Frontal cortex (tissue), 4 donors: ENCODE data around the gene ASF1A. TPM values are rescaled to one million over a fixed set of nuclear protein-coding genes. Genes with fewer than 3 reads are reported as not detected.

Experiments used
- DNase-seq, 2 donors: peaks; one replicate each; pipeline ENCODE4 v3.0.0; 2012; ENCODE audit warnings: low spot score in 2 of 2
- FAIRE-seq: peaks from 2 replicates; lab custom pipeline; 2012; peaks lifted over from hg19 to GRCh38; lab: Jason Lieb, UNC
- total RNA-seq: library from RNA; depleted of rRNA; stranded (reverse); fragments of >200 nt; gene quantifications from one replicate; pipeline ENCODE4 v1.2.3, GENCODE V29; 2014
- donor health status: control.
- donor health status: control.
- donor health status: control.

ASF1A gene
- total RNA-seq, 1 donor from 2014 or later, result 40.4 TPM

DNA sequence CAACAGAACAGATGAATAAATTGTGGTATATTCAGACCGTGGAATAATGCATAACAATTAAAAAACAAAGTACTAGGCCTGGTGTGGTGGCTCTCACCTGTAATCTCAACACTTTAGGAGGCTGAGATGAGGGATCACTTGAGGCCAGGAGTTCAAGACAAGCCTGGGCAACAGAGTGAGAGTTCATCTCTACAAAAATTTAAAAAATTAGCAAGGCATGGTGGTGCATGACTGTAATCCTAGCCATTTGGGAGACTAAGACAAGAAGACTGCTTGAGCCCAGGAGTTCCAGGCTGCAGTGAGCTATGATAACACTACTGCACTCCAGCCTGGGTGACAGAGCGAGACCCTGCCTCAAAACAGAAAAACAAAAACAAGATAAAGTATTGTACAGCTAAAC, 16.1 kb upstream of the ASF1A start:
- DNase-seq, result no peak

DNA sequence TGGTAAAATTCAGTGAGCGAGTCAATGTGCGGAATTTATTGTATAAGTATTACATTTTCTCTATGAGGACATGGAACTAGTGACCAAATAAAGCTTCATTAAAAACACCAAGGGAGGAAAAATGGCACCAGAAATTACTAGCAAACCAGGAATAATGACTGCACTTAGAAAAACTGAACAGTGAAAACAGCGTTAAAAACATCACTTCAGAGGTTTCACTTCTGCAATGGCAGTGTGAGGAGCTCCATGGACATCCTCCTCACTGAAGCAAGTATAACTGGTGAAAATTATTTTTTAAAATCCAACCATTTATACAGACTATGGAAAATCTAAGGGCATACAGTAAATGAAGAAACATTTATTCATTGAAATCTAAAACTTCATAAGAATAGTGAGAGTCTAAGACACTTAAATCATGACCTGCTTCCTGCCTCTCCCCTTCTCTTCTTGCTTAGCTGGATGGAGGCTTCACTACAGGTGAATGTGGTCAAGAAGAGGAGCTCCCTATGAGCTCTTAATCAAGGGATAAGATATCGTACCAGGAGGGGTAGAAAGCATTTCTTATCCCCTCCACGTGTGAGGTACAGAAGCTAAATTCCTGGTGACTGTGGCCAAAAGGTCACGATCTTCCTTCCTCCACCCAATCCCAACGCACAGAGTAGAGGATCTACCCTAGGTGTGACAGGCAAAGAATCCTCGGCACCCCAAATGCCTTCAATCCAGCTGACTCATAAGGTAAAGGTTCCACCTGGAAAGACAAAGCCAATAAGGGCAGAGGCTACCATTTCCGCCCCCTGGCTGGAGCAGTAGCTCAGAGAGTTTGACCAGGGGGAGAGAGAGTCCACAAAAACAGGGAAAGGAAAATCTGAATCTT, 12.3 kb upstream of the ASF1A start:
- FAIRE-seq, result no peak
- no peak for DNase-seq

More for the DNA sequence above, 16.1 kb upstream of the ASF1A start:
- no peak for FAIRE-seq

DNA sequence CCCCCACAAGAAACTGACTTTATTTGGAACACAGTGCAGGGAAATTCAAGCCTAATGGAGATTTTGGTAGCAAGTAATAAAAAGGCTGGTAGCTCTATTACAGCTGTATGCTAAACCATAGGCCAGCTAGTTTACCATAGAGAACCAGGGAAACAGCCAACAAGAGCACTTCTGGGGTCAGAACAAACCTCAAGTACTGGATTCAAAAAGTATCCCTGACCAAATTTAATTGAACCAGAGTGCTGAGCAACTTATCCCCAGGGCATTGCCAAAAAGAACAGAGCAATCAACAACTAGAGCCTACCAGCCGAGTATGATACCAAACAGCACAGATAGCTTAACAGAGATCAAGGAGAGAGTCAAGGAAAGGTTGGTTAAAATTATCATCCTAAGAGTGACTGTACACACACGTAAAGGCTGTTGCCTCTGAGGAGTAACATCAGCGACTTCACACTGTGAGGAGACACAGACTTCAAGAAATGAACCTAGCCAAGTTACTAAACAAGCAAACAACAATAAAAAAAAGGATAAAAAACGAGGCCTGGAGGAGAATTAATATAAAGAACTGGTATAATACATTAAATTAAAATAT, 11.5 kb upstream of the ASF1A start:
- DNase-seq (no peak), FAIRE-seq (no peak)

DNA sequence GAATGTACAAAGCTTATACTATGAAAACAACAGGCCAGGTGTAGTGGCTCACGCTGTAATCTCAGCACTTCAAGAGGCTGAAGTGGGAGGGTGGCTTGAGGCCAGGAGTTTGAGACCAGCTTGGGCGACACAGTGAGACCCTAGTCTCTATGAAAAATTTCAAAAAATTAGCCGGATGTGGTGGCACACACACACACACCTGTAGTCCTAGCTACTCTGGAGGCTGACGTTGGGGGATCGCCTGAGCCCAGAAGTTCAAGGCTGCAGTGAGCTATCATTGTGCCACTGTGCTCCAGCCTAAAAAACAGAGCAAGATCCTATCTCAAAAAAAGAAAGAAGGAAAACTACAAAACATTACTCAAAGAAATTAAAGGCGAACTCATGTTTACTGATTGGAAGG, 7.3 kb upstream of the ASF1A start:
- no peak for FAIRE-seq

DNA sequence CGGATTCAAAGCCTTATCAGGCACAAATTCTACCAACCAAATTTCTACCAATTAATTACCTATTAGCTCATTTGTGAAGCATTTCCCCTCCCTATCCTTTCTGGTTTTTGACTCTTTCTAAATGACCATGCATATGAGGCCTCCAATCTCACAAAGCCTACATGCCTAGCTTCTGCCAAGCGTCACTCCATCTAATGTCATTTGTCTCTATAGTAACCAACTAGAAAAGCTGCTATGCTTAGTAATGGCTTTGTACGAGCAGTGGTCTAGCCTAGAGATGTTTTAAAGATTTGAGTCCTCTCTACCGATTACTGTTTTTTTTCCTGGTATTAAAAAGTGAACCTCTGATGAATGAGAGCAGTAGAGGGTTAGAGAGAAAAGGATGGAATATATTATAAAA, 4.8 kb upstream of the ASF1A start:
- no peak for DNase-seq
- no peak for FAIRE-seq

More for the DNA sequence above, 7.3 kb upstream of the ASF1A start:
- DNase-seq, result no peak

DNA sequence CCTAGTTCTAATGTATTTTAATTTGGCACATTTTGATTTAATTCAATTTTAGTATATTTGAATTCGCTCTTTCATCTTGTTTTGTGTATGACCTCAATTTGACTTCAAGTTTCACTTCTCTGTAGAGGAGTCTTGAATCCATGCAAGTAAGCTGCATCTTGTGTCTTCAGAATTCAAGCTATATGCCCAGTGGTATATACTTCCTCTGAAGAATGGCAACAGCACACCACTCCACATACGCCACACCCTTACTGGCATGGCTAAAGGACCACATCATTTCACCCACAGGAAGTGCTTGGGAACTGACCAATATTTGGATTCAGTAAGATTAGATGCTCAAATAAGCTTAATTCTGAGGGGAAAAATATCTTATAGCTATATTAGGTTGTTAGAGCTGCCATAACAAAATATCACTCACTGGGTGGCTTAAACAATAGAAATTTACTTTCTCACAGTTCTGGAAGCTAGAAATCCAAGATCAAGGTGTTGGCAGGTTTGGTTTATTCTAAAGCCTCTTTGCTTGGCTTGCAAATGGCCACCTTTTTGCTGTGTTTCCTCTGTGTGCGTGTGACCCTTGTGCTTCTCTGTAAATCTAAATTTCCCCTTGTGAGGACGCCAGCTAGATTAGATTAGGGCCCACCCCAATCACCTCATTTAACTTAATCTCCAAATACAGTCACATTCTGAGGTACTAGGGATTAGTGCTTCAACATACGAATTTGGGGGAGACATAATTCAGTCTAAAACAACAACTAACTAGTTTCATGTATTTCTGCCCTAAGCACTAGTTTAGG, 2.8 kb upstream of the ASF1A start:
- FAIRE-seq (no peak), DNase-seq (no peak)

DNA sequence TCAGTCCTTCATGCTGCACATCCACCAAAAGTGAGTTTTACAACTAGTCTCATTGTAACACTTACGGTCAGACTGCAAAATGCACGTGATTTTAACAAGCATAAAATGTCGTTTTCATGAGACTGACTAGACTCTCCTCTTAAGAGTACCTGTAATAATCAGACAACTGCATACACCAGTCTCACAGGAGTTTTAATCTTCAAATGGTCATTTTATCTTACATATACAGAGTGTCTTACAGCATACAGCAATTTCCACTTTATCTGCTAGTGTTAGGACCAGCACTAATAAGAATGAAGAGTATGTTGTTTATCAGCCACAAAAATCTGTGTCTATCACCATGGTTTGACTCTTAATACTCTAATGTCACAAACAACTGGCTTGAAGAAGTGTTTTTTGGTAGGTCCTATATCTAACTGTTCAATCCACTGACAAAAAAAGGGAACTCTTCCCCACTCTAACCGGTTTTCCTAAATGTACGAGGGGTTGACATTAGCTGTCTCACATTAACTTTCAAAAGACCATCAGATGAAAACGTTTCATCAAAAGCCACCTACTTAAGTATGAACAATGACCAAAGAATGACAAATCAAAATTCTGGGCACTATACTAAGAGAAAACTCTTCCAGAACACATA, 1.5 kb upstream of the ASF1A start:
- DNase-seq, result no peak
- no peak for FAIRE-seq

DNA sequence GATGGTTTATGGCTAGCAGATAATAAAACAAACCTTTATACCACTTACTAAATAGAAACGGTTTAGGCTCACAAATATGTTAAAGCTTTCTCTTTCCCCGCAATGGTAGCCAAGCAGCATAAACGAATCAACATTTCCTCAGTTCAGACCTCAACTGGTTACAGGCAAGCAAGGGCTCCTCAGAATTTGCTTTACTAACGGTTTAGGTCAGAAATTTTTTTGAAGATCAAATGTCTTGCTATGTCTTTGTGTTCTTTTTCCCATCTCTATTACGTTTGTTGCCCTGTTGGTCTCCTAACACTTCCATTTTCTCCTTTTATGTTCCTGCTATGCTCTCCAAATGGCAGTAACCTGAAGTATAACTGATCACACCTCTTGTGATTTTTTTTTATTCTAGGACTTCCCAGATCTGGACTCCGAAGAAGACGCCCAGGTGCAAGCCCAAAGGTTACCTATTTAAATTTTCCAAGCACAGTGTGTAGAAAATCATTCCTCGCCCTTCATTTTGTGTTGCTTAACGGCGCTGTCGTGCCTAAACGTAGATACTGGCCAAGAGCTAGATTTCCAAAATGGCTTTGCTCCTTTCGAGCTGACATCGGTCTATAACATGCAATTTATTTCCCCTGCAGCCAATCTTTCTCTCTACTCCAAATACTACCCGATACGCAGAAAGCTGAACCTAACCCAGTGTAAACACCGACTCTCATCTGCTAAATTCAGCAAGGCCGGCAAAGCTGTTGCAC, 717 bp upstream of the ASF1A start:
- FAIRE-seq, result no peak
- peak in 1 of 2 donors; percentile 30 for DNase-seq

DNA sequence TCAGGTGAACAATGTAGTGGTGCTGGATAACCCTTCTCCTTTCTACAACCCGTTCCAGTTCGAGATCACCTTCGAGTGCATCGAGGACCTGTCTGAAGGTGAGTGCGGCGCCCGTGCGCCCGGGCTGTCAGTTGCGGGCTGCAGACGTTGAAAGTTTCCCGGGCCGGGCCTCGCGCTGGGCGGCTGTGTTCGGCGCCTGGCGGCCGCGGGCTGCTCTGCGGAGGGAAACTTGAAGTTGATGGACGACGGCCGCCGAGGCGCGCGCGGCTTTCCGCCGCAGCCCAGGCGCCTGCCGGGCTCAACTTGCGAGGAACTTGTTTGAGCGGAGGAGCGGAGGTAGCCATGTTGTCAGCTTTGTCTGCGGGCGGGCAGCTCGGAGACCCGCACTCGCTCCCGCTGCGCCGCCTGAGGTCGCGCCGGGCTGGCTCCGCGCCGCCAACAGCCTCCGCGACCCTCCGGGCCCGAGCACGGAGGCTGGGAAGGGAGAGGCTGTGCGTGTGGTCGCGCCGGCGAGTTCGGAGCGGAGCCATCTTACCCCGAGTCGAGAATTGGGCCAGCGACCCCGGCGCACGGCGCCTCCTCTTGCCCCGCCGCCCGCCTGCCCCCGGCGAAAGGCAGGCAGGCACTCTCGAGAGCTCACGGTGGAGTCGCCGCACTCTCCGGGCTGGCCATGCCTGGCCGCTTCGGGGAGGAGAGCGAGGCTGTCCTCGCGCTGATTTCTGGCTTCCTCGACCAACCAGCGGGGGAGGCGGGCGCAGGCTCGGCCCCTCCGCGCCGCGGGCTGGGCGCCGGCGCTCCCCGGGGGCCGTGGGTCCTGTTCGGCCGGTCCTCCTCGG, 691 bp downstream of the ASF1A start:
- FAIRE-seq, result no peak
- peak; percentile 59 to 70 for DNase-seq

DNA sequence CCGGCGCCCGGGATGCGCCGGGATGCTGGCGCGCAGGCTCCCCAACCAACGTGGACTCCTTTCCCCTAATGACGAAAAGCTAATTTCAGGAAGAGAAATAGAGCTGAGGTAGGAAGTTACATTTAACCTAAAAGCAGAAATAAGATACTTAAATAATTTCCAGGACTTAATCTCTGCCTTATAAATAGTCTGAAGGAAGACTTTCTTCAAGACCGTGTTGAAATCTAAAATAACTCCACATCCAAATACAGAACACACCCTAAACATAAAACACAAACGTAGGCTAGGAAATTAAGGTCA, 1.3 kb downstream of the ASF1A start:
- no peak for FAIRE-seq
- DNase-seq, result no peak

DNA sequence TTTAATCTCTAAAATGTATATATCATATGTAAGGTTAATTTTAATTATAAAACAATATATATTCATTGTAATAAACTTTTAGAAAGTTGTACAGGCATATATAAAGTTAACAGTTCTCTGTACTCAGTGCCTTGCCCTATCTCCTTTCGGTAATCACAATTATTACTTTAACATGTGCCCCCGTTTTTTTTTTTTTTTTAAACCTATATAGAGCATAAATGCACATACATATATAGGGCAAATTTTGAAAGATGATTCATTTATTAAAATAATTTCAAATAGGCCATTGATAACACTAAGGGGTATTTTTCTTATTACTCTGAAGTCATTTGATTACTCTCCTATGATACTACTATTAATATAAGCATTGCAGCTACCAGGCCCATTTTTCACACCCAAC, 1.9 kb downstream of the ASF1A start:
- FAIRE-seq (no peak), DNase-seq (no peak)

DNA sequence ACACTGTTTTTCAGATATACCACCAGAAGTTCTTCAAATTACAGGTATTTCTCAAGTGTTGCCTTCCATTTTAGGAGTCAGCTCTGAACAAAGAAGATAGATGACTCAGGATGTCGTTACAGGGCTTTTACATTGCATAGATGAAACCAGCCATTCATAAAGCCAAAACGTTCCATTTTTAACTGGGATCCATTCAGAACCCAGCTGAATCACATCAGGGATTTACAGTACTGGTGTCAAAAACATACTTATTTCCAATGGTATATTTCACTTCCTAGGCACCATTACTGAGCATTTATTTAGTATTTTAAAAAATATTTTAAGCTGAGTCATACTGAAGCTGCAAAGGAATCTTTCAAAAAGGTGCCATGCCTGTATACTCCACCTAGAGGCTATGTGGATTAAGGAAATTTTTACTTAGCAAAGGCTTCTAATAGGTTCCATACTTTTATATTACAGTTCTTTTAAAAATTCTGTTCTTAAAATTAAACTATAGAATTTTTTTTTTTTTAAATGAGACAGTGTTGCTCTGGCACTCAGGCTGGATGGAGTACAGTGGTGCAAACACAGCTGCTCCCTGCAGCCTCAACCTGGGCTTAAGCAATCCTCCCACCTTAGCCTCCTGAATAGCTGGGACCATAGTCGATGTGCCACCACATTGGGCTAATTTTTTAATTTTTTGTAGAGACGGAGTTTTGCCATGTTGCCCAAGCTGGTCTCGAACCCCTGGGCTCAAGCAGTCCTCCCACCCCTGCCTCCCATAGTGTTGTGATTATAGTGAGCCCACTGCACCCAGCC, 2.6 kb downstream of the ASF1A start:
- DNase-seq, result no peak
- no peak for FAIRE-seq

DNA sequence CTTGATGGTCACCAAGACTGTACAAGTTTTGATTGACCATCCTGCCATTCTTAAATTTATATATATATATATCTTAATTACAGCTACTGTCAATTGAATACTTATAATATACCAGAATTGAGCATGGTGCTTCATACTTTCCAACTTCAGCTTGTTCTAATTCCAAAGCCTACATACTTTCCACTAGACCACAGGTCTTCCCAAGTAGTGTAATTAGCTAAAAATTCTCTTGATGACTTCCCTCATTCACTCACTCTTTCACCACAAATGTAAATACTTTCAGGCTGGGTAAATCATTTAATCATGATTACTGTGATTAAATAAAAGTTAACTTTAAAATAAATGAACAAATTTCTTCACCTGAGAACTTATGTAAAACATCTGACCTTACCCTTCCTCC, 3.4 kb downstream of the ASF1A start:
- FAIRE-seq, result no peak
- DNase-seq, result no peak

DNA sequence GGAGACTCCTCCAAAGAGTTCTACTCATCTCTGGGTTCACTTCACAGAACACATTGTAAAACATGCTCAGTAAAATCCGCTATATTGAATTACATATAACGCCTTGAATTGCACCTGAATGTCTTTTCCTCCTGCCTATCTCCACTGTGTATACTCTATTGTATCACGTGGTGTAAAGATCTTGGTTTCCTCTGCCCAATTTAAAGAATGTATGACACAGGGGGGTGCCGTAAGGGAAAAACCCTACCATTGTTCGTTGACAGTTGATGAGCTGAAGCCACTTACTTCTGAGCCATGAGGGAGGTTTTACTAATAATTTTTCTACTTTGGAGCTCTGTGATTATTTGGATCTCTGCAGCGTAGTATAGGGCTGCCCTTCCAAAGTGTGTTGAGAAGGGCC, 6.0 kb downstream of the ASF1A start:
- no peak for DNase-seq

DNA sequence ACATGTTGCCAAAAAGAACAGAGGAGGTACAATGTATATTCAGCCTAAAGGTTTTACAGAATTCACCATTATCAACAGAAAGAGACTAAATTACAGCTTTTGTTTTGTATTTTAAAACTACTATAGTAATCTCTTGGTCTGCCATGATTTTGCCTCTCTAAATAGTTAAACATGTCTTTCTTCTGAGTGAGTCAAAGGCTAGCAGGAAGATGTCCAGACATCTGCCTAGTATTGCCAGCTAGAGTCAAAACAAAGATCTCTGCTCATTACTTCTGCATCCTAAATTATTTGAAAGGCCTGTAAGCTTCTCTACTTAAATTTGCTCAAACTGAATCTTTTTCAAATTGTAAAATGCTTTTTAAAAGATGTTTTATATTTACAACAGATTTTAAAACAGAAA, 8.8 kb downstream of the ASF1A start:
- DNase-seq, result no peak

More for the DNA sequence above, 6.0 kb downstream of the ASF1A start:
- FAIRE-seq, result no peak

DNA sequence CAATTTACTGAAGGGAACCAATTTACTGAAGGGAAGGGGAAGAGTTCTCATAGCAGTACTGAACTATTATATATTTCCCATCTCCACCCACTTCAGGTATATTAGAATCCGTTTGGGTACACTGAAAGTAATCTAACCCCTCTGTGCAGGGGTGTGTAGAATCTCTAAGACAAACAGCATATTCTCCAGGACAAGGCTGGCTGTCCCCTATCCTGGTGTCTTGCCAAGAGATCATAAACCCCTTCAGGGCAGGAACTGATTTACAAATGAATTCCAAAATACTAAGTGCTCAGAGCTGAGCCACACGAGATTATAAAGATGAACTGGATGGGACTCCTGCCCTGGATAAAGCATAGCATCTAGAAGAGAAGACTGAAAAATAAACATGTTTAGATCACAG, 9.2 kb downstream of the ASF1A start:
- DNase-seq (no peak), FAIRE-seq (no peak)

More for the DNA sequence above, 8.8 kb downstream of the ASF1A start:
- no peak for FAIRE-seq

DNA sequence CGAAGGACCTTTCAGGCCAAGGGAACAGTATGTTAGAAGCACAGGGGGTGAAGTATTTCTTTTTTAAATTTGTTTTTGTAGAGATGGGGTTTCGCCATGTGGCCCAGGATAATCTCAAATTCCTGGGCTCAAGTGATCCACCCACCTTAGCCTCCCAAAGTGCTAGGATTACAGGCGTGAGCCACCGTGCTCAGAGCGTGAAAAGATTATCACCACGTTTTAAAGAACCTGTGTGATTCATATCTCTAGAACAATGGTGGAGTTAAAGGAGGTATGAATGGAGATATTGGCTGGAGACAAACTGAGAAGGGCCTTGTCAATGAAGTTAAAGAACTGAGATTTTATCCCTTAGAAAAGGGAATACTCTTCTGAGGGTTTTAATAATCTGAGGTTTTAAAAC, 9.7 kb downstream of the ASF1A start:
- DNase-seq (no peak), FAIRE-seq (no peak)

DNA sequence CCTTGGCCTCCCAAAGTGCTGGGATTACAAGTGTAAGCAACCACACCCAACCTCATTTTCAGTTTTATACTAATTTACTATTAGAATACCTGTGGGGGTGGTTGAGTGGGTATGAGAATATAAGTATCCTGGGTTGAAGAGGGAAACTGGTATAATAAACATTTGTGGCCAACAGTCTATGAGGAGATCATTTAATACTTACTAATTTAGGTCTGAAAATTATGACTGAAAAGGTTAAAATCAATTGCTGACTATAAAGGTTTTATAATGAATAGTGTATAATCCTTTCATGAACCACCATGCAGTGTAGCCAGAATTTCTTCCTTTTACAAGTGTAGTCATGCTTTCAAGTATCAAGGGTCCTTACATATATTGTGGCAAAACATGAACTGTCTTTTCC, 11.1 kb downstream of the ASF1A start:
- FAIRE-seq (no peak), DNase-seq (no peak)
